A549 (cell line): Measurements from ENCODE around the gene CCL7. TPM values are rescaled to one million over a fixed set of nuclear protein-coding genes. Genes with fewer than 3 reads are reported as not detected.

Experiments used
- ATAC-seq, 2 experiments: fragments of 200-7000 bp in 1 of 2; fragments of >200 bp in 1 of 2; cut with Nextera tagmentation in 1 of 2; cut with Tn5 transposase in 1 of 2; 3 replicates each; pipeline versions ENCODE4 v1.8.0 to v1.9.1; 2018 to 2020; ENCODE audit warnings: mild to moderate bottlenecking in 1 of 2, moderate library complexity in 1 of 2
- CTCF ChIA-PET: fragments of 300-600 bp; sonication (Branson Sonifier 250); formaldehyde crosslinking; extraction: SDS; loops from one replicate; lab custom pipeline; 2021; ENCODE audit warnings: antibody characterized with exemption, inconsistent platforms; lab: Yijun Ruan, JAX
- POLR2A ChIA-PET: fragments of 350-600 bp; formaldehyde crosslinking; extraction: SDS; loops from one replicate; lab custom pipeline; 2021; ENCODE audit warnings: antibody characterized with exemption, inconsistent platforms; lab: Yijun Ruan, JAX
- DNase-seq, 2 experiments: peaks; one replicate each; pipeline versions ENCODE4 v3.0.0 to v3.0.0-alpha.2; 2011 to 2016; ENCODE audit warnings: low read depth in 1 of 2, low spot score in 1 of 2
- FAIRE-seq: peaks from 2 replicates; lab custom pipeline; 2011; peaks lifted over from hg19 to GRCh38; lab: Jason Lieb, UNC
- H3K27ac ChIP-seq, 2 experiments: fragments of >200 bp; sonication (Bioruptor Twin); formaldehyde crosslinking; 3 replicates each; pipeline ENCODE4 v1.5.1; 2016 to 2017
- H3K4me1 ChIP-seq: fragments of >200 bp; sonication (Bioruptor Twin); formaldehyde crosslinking; 3 replicates; pipeline ENCODE4 v1.6.1; 2016
- H3K4me2 ChIP-seq: fragments of >200 bp; sonication (Bioruptor Twin); formaldehyde crosslinking; 3 replicates; pipeline ENCODE4 v1.6.1; 2016
- H3K4me3 ChIP-seq: fragments of >200 bp; sonication (Bioruptor Twin); formaldehyde crosslinking; 3 replicates; pipeline ENCODE4 v1.5.1; 2016
- H3K9me3 ChIP-seq: fragments of >200 bp; sonication (Bioruptor Twin); formaldehyde crosslinking; 3 replicates; pipeline ENCODE4 v1.6.1; 2016
- BCL3 ChIP-seq: fragments of >200 bp; sonication (Bioruptor Twin); formaldehyde crosslinking; IDR thresholded peaks from 3 replicates; pipeline ENCODE4 v1.6.1; 2016
- BHLHE40 ChIP-seq: IDR thresholded peaks from 2 replicates; pipeline ENCODE4 v1.6.1; 2012; ENCODE audit warnings: low read depth, low read length, inconsistent platforms
- CEBPB ChIP-seq, 2 experiments: fragments of >200 bp in 1 of 2; sonication (Bioruptor Twin) in 1 of 2; formaldehyde crosslinking in 1 of 2; IDR thresholded peaks; 2 replicates each; pipeline ENCODE4 v1.6.1; 2012 to 2016
- CHD2 ChIP-seq: fragments of 150-350 bp; IDR thresholded peaks from 2 replicates; pipeline ENCODE4 v1.6.1; 2014; ENCODE audit warnings: low read length; ENCODE audit not compliant: partially characterized antibody
- CHD4 ChIP-seq: fragments of 200-600 bp; sonication (generic); IDR thresholded peaks from 2 replicates; pipeline ENCODE4 v1.6.1; 2016; ENCODE audit warnings: antibody characterized with exemption, mild to moderate bottlenecking, borderline replicate concordance
- CTCF ChIP-seq: fragments of >200 bp; sonication (Bioruptor Twin); formaldehyde crosslinking; IDR thresholded peaks from 3 replicates; pipeline ENCODE4 v1.5.1; 2016
- E2F6 ChIP-seq: IDR thresholded peaks from 2 replicates; pipeline ENCODE4 v1.6.1; 2012; ENCODE audit warnings: low read depth, borderline replicate concordance
- EHMT2 ChIP-seq: fragments of 200-600 bp; sonication (generic); IDR thresholded peaks from 2 replicates; pipeline ENCODE4 v1.6.1; 2016; ENCODE audit warnings: antibody characterized with exemption, low read depth, mild to moderate bottlenecking, moderate library complexity
- ELK1 ChIP-seq: fragments of 150-350 bp; IDR thresholded peaks from 2 replicates; pipeline ENCODE4 v1.6.1; 2014; ENCODE audit warnings: low read depth, mild to moderate bottlenecking, low read length
- EP300 ChIP-seq, 2 experiments: fragments of >200 bp; sonication (Bioruptor Twin); formaldehyde crosslinking; IDR thresholded peaks; 2 replicates in 1 of 2; 3 replicates in 1 of 2; pipeline ENCODE4 v1.6.1; 2016 to 2017
- ESRRA ChIP-seq: fragments of 150-350 bp; IDR thresholded peaks from 2 replicates; pipeline ENCODE4 v1.6.1; 2014; ENCODE audit warnings: mild to moderate bottlenecking, low read length, borderline replicate concordance
- FOSB ChIP-seq: fragments of 250-450 bp; sonication (Bioruptor Pico); IDR thresholded peaks from 2 replicates; pipeline ENCODE4 v1.5.0; 2020; ENCODE audit warnings: mild to moderate bottlenecking, moderate library complexity
- FOSL2 ChIP-seq, 2 experiments: fragments of 450-650 bp in 1 of 2; fragments of >200 bp in 1 of 2; sonication (Bioruptor Twin) in 1 of 2; formaldehyde crosslinking; IDR thresholded peaks; 2 replicates each; pipeline versions ENCODE4 v1.5.0 to v1.6.1; 2016 to 2020; ENCODE audit warnings: mild to moderate bottlenecking in 1 of 2, moderate library complexity in 1 of 2
- HEYL ChIP-seq: fragments of 250-450 bp; sonication (Bioruptor Pico); IDR thresholded peaks from 2 replicates; pipeline ENCODE4 v1.8.0; 2021; ENCODE audit warnings: mild to moderate bottlenecking, moderate library complexity
- HOXB13 ChIP-seq: fragments of 250-450 bp; sonication (Bioruptor Pico); IDR thresholded peaks from 2 replicates; pipeline ENCODE4 v1.5.0; 2020; ENCODE audit warnings: low read depth, mild to moderate bottlenecking, moderate library complexity
- HOXB5 ChIP-seq: fragments of 250-450 bp; sonication (Bioruptor Pico); IDR thresholded peaks from 2 replicates; pipeline ENCODE4 v1.5.0; 2020; ENCODE audit warnings: mild to moderate bottlenecking, moderate library complexity
- JUN ChIP-seq, 2 experiments: fragments of >200 bp; sonication (Bioruptor Twin); formaldehyde crosslinking; IDR thresholded peaks; 2 replicates in 1 of 2; 3 replicates in 1 of 2; pipeline ENCODE4 v1.6.1; 2016 to 2017
- KDM1A ChIP-seq: fragments of 200-600 bp; sonication (generic); IDR thresholded peaks from 2 replicates; pipeline ENCODE4 v1.6.1; 2016; ENCODE audit warnings: low read depth, mild to moderate bottlenecking
- KDM5A ChIP-seq: fragments of 200-600 bp; sonication (generic); IDR thresholded peaks from 2 replicates; pipeline ENCODE4 v1.6.1; 2016; ENCODE audit warnings: antibody characterized with exemption, mild to moderate bottlenecking
- MAX ChIP-seq: IDR thresholded peaks from 2 replicates; pipeline ENCODE4 v1.6.1; 2012
- NFE2L2 ChIP-seq: fragments of 150-350 bp; conservative IDR thresholded peaks from 2 replicates; pipeline ENCODE4 v1.6.1; 2014; ENCODE audit warnings: low read length
- PBX3 ChIP-seq: IDR thresholded peaks from 2 replicates; pipeline ENCODE4 v1.6.1; 2012
- PHF8 ChIP-seq: fragments of 200-600 bp; sonication (generic); IDR thresholded peaks from 2 replicates; pipeline ENCODE4 v1.6.1; 2016; ENCODE audit warnings: low read depth, mild to moderate bottlenecking, antibody characterized with exemption, moderate library complexity, borderline replicate concordance
- POLR2AphosphoS2 ChIP-seq: conservative IDR thresholded peaks from 2 replicates; pipeline ENCODE4 v1.6.1; 2012; ENCODE audit warnings: low read length, improper control_type of control experiment, inconsistent platforms
- RCOR1 ChIP-seq: fragments of 150-350 bp; IDR thresholded peaks from 2 replicates; pipeline ENCODE4 v1.6.1; 2014; ENCODE audit warnings: antibody characterized with exemption, low read length, low read depth
- SREBF2 ChIP-seq: fragments of 450-650 bp; IDR thresholded peaks from 2 replicates; pipeline ENCODE4 v1.6.1; 2014; ENCODE audit warnings: mild to moderate bottlenecking, moderate library complexity
- TP53 ChIP-seq: fragments of 250-450 bp; sonication (Bioruptor Pico); IDR thresholded peaks from 2 replicates; pipeline ENCODE4 v1.5.0; 2021; ENCODE audit warnings: mild to moderate bottlenecking, moderate library complexity
- ZFP36 ChIP-seq: fragments of 450-650 bp; IDR thresholded peaks from 2 replicates; pipeline ENCODE4 v1.6.1; 2014; ENCODE audit warnings: borderline replicate concordance; ENCODE audit not compliant: partially characterized antibody
- ZNF302 ChIP-seq: fragments of 250-450 bp; sonication (Bioruptor Pico); IDR thresholded peaks from 2 replicates; pipeline ENCODE4 v1.9.0; 2021; ENCODE audit warnings: inconsistent platforms, mild to moderate bottlenecking, moderate library complexity
- ZSCAN20 ChIP-seq: fragments of 250-450 bp; sonication (Bioruptor Pico); IDR thresholded peaks from 2 replicates; pipeline ENCODE4 v1.8.0; 2022; ENCODE audit warnings: mild to moderate bottlenecking, moderate library complexity
- WGBS: methylation state at CpG from one replicate; pipeline ENCODE4 v1.1.6; 2017; ENCODE audit errors: missing lambda C conversion rate; 5-methylcytosine and 5-hydroxymethylcytosine counted together
- polyA plus RNA-seq, 4 experiments: library from polyadenylated mRNA; depleted of rRNA in 3 of 4; stranded (reverse); fragments of >200 nt; fragmentation: RNase III in 1 of 4; extraction: RNeasy Plus Mini Kit Qiagen cat#74134 plus additional on column Dnase treatment in 1 of 4; gene quantifications; 2 replicates in 3 of 4; 3 replicates in 1 of 4; pipeline ENCODE4 v1.2.3, GENCODE V29; 2011 to 2017

CCL7 gene
- polyA plus RNA-seq, 2 of the 4 experiments (the other 2 are of a cell fraction): 0.17 TPM; not detected in 1

GRCh38 chr17:34241062-34241461, 29.0 kb upstream of the CCL7 start:
- TF ChIP-seq KDM1A: no peak
- no peak for TF ChIP-seq MAX
- no peak for TF ChIP-seq NFE2L2
- TF ChIP-seq ZNF302: no peak
- no peak for TF ChIP-seq E2F6
- TF ChIP-seq HOXB5 (CRISPR knock-in tag): no peak
- no peak for TF ChIP-seq BHLHE40
- TF ChIP-seq PHF8: no peak
- no peak for TF ChIP-seq CTCF
- TF ChIP-seq FOSB (CRISPR knock-in tag): no peak
- no peak for TF ChIP-seq BCL3
- TF ChIP-seq PBX3: no peak
- no peak for TF ChIP-seq FOSL2 (IDR thresholded peaks at IDR 0.05)
- no peak for TF ChIP-seq FOSL2 (CRISPR knock-in tag; IDR thresholded peaks at IDR 0.05)
- no peak for TF ChIP-seq ZSCAN20
- no peak for TF ChIP-seq CEBPB (IDR thresholded peaks at IDR 0.05)
- no peak for TF ChIP-seq KDM5A
- TF ChIP-seq HEYL (CRISPR knock-in tag): no peak
- no peaks in the 10 kb centered on the region for H3K4me1 ChIP-seq
- CTCF ChIA-PET: interaction anchor here (1.4 kb wide), 2 partner anchors 41 to 70 kb away, joined by 3 to 5 read pairs; no protein-coding TSS in a partner anchor
- no peak overlapping the region for H3K4me2 ChIP-seq
- FAIRE-seq (no peak), ATAC-seq (no peak), DNase-seq (no peak)
- H3K27ac ChIP-seq: no peak overlapping the region
- WGBS: 36% methylated on average over 4 of the region's 4 CpGs
- H3K4me3 ChIP-seq: no peak overlapping the region
- no peaks in the 10 kb centered on the region for H3K9me3 ChIP-seq
- POLR2A ChIA-PET: no interaction called here

- ChIA-PET POLR2A (no interaction called here), CTCF (interaction anchor here (0.8 to 1.4 kb wide), 4 partner anchors 20 to 118 kb away, joined by 3 to 5 read pairs (median 4); no protein-coding TSS in a partner anchor)
- H3K9me3 ChIP-seq: no peaks in the 10 kb centered on the region
- H3K4me2 ChIP-seq: no peak overlapping the region
- H3K4me3 ChIP-seq: no peak overlapping the region
- no peak for DNase-seq
- no peak for ATAC-seq
- 83% methylated on average over 8 of the region's 8 CpGs for WGBS
- H3K4me1 ChIP-seq: peaks cover under 1% of the 10 kb centered on the region; the same call in 1 of the 3 replicates
- FAIRE-seq: peak; percentile 23
- TF ChIP-seq E2F6 (no peak), SREBF2 (no peak), KDM1A (no peak), ELK1 (no peak), KDM5A (no peak), HOXB13 (no peak), ZFP36 (no peak), TP53 (no peak), PHF8 (no peak), RCOR1 (no peak), ESRRA (no peak), JUN (IDR thresholded peaks at IDR 0.05) (no peak), EP300 (IDR thresholded peaks at IDR 0.05) (no peak), CHD2 (no peak), EHMT2 (no peak), POLR2AphosphoS2 (no peak), MAX (no peak), CHD4 (no peak)
- H3K27ac ChIP-seq: no peak overlapping the region
These were observed 27.2 kb upstream of the CCL7 start for GRCh38 chr17:34242587-34243363.
